Neural crest cell (in vitro differentiated cells): ENCODE data around the gene SCN1B. TPM values are rescaled to one million over a fixed set of nuclear protein-coding genes. Genes with fewer than 3 reads are reported as not detected.

Experiments
- DNase-seq: peaks from one replicate; pipeline ENCODE4 v3.0.0; 2021; ENCODE audit warnings: low read depth, mixed read lengths, low spot score
- H3K27ac Mint-ChIP-seq: one replicate; pipeline ENCODE4 v1.8.0; 2021; ENCODE audit warnings: mild to moderate bottlenecking, mixed read lengths; ENCODE audit not compliant: unreplicated experiment
- H3K27me3 Mint-ChIP-seq: 2 replicates; pipeline ENCODE4 v1.8.0; 2021; ENCODE audit warnings: low read depth, mild to moderate bottlenecking, mixed read lengths
- H3K36me3 Mint-ChIP-seq: 2 replicates; pipeline ENCODE4 v1.8.0; 2021; ENCODE audit warnings: low read depth, mild to moderate bottlenecking, mixed read lengths
- H3K4me1 Mint-ChIP-seq: 2 replicates; pipeline ENCODE4 v1.8.0; 2021; ENCODE audit warnings: mixed read lengths
- H3K4me3 Mint-ChIP-seq: one replicate; pipeline ENCODE4 v1.8.0; 2021; ENCODE audit warnings: mild to moderate bottlenecking, mixed read lengths
- H3K9me3 Mint-ChIP-seq: 2 replicates; pipeline ENCODE4 v1.8.0; 2021; ENCODE audit warnings: mixed read lengths
- CTCF ChIP-seq: fragments of 200-600 bp; sonication (generic); conservative IDR thresholded peaks from 2 replicates; pipeline ENCODE4 v1.5.0; 2021; ENCODE audit warnings: antibody characterized with exemption, mild to moderate bottlenecking
- total RNA-seq: library from RNA; stranded (reverse); gene quantifications from 2 replicates; pipeline ENCODE4 v1.2.1, GENCODE V29; 2021

The SCN1B gene
- total RNA-seq, 1 donor from 2014 or later = 1.7 TPM

- Mint-ChIP-seq H3K36me3 (no peaks in the 10 kb centered on the region), H3K27me3 (peaks cover 19% of the 10 kb centered on the region), H3K9me3 (no peaks in the 10 kb centered on the region), H3K4me3 (no peak overlapping the region), H3K27ac (no peak overlapping the region), H3K4me1 (no peaks in the 10 kb centered on the region)
- no peak for TF ChIP-seq CTCF
- no peak for DNase-seq
Observed at GRCh38 chr19:35056513-35057063, 26.3 kb downstream of the SCN1B start.

- H3K27me3 Mint-ChIP-seq = peaks cover 21% of the 10 kb centered on the region
- no peak overlapping the region for H3K4me3 Mint-ChIP-seq
- H3K36me3 Mint-ChIP-seq = no peaks in the 10 kb centered on the region
- no peak for DNase-seq
- no peak for TF ChIP-seq CTCF
- no peak overlapping the region for H3K27ac Mint-ChIP-seq
- no peaks in the 10 kb centered on the region for H3K4me1 Mint-ChIP-seq
- no peaks in the 10 kb centered on the region for H3K9me3 Mint-ChIP-seq
Observed at GRCh38 chr19:35058370-35058769, 28.1 kb downstream of the SCN1B start.

GRCh38 chr19:35059006-35059798, 28.9 kb downstream of the SCN1B start:
- H3K4me3 Mint-ChIP-seq = no peak overlapping the region
- no peak for DNase-seq
- TF ChIP-seq CTCF = no peak
- H3K4me1 Mint-ChIP-seq = no peaks in the 10 kb centered on the region
- H3K27me3 Mint-ChIP-seq = peaks cover 26% of the 10 kb centered on the region
- no peak overlapping the region for H3K27ac Mint-ChIP-seq
- H3K9me3 Mint-ChIP-seq = no peaks in the 10 kb centered on the region
- no peaks in the 10 kb centered on the region for H3K36me3 Mint-ChIP-seq

- no peak for DNase-seq
- H3K27me3 Mint-ChIP-seq = peaks cover 26% of the 10 kb centered on the region
Observed at GRCh38 chr19:35059799-35060091, 29.5 kb downstream of the SCN1B start.

GRCh38 chr19:35060160-35060855, 30.0 kb downstream of the SCN1B start:
- H3K27ac Mint-ChIP-seq = no peak overlapping the region
- H3K36me3 Mint-ChIP-seq = no peaks in the 10 kb centered on the region
- H3K9me3 Mint-ChIP-seq = no peaks in the 10 kb centered on the region
- H3K4me3 Mint-ChIP-seq = no peak overlapping the region
- H3K4me1 Mint-ChIP-seq = no peaks in the 10 kb centered on the region
- no peak for TF ChIP-seq CTCF
- no peak for DNase-seq
- H3K27me3 Mint-ChIP-seq = peaks cover 24% of the 10 kb centered on the region

More at GRCh38 chr19:35059799-35060091, 29.5 kb downstream of the SCN1B start:
- Mint-ChIP-seq H3K9me3 (no peaks in the 10 kb centered on the region), H3K4me1 (no peaks in the 10 kb centered on the region), H3K36me3 (no peaks in the 10 kb centered on the region), H3K4me3 (no peak overlapping the region), H3K27ac (no peak overlapping the region)
- TF ChIP-seq CTCF = no peak
